Tibial artery (tissue), 4 donors: ENCODE results near the gene KAT2B.

Source experiments
- DNase-seq, 2 donors: peaks; one replicate each; pipeline ENCODE4 v3.0.0-alpha.2; 2019
- H3K27ac ChIP-seq, 2 donors: fragments of 200-600 bp; sonication (generic) in 1 of 2; 1 replicate in 1 of 2; 2 replicates in 1 of 2; pipeline ENCODE4 v1.5.1; 2018 to 2019; ENCODE audit warnings: mild to moderate bottlenecking in 1 of 2
- H3K27me3 ChIP-seq, 2 donors: fragments of 200-600 bp; sonication (generic) in 1 of 2; one replicate each; pipeline versions ENCODE4 v1.5.1 to v1.6.0; 2016 to 2019
- H3K36me3 ChIP-seq, 3 donors: fragments of 200-600 bp; sonication (generic) in 2 of 3; one replicate each; pipeline ENCODE4 v1.5.1; 2016 to 2019; ENCODE audit warnings: mild to moderate bottlenecking in 2 of 3
- H3K4me1 ChIP-seq, 4 donors: fragments of 200-600 bp; sonication (generic) in 2 of 4; 1 replicate in 3 of 4; 2 replicates in 1 of 4; pipeline ENCODE4 v1.5.1; 2016 to 2019
- H3K4me3 ChIP-seq, 2 donors: fragments of 200-600 bp; sonication (generic) in 1 of 2; 1 replicate in 1 of 2; 2 replicates in 1 of 2; pipeline ENCODE4 v1.5.1; 2018 to 2019; ENCODE audit warnings: mild to moderate bottlenecking in 2 of 2
- H3K9me3 ChIP-seq, 3 donors: fragments of 200-600 bp; sonication (generic) in 1 of 3; one replicate each; pipeline ENCODE4 v1.5.1; 2016 to 2019
- CTCF ChIP-seq, 2 experiments: fragments of 200-600 bp in 1 of 2; fragments of 450-650 bp in 1 of 2; IDR thresholded peaks; one replicate each; pipeline ENCODE4 v1.5.1; 2017 to 2019; ENCODE audit warnings: antibody characterized with exemption in 2 of 2, mild to moderate bottlenecking in 1 of 2, moderate library complexity in 1 of 2
- intact Hi-C: fragments of 100-400 bp; cut with DNase I; formaldehyde crosslinking; loops from one replicate; pipeline ENCODE4 v1.15.0; 2023; ENCODE audit warnings: low total_unique reads

KAT2B gene

GRCh38 chr3:20201143-20201542 lies 160.9 kb downstream of the KAT2B start:
- TF ChIP-seq CTCF (IDR thresholded peaks at IDR 0.05) = no peak
- Histone ChIP-seq H3K9me3 (peaks cover 0 to 3% (median 0%) of the 10 kb centered on the region in 3 donors), H3K36me3 (no peaks in the 10 kb centered on the region), H3K4me1 (no peaks in the 10 kb centered on the region), H3K27me3 (no peaks in the 10 kb centered on the region), H3K4me3 (no peak overlapping the region), H3K27ac (no peak overlapping the region)
- DNase-seq = no peak
- intact Hi-C loops = no loop called here
